Duodenal mucosa (tissue), 2 donors: Measurements from ENCODE around the gene MED8.

Experiments used
- H3K27ac ChIP-seq: one replicate; pipeline ENCODE4 v1.7.0; 2013; ENCODE audit warnings: low read depth, low read length
- H3K27me3 ChIP-seq, 2 donors: one replicate each; pipeline ENCODE4 v1.7.0; 2013; ENCODE audit warnings: low read length in 2 of 2, control low read depth in 1 of 2; ENCODE audit not compliant: insufficient read depth in 2 of 2, control insufficient read depth in 1 of 2
- H3K36me3 ChIP-seq, 2 donors: one replicate each; pipeline ENCODE4 v1.7.0; 2013; ENCODE audit warnings: low read length in 2 of 2, control low read depth in 1 of 2; ENCODE audit not compliant: insufficient read depth in 2 of 2, control insufficient read depth in 1 of 2
- H3K4me1 ChIP-seq, 2 donors: one replicate each; pipeline ENCODE4 v1.7.0; 2013; ENCODE audit warnings: low read length in 2 of 2, control low read depth in 1 of 2; ENCODE audit not compliant: insufficient read depth in 2 of 2, control insufficient read depth in 1 of 2
- H3K4me3 ChIP-seq, 2 donors: one replicate each; pipeline ENCODE4 v1.7.0; 2013; ENCODE audit warnings: low read length in 2 of 2, low read depth in 1 of 2
- H3K9ac ChIP-seq, 2 donors: one replicate each; pipeline ENCODE4 v1.7.0; 2013; ENCODE audit warnings: low read length in 2 of 2, low read depth in 1 of 2
- H3K9me3 ChIP-seq, 2 donors: one replicate each; pipeline ENCODE4 v1.7.0; 2013; ENCODE audit warnings: low read length in 2 of 2, control low read depth in 1 of 2; ENCODE audit not compliant: control insufficient read depth in 1 of 2

The MED8 gene

GRCh38 chr1:43354471-43354870, 35.1 kb downstream of the MED8 start:
- H3K36me3 ChIP-seq = no peaks in the 10 kb centered on the region
- no peak overlapping the region for H3K9ac ChIP-seq
- H3K4me3 ChIP-seq = no peak overlapping the region
- no peaks in the 10 kb centered on the region for H3K27me3 ChIP-seq
- no peak overlapping the region for H3K27ac ChIP-seq
- H3K9me3 ChIP-seq = no peaks in the 10 kb centered on the region
- H3K4me1 ChIP-seq = peaks cover 11 to 20% of the 10 kb centered on the region in 2 donors

DNA sequence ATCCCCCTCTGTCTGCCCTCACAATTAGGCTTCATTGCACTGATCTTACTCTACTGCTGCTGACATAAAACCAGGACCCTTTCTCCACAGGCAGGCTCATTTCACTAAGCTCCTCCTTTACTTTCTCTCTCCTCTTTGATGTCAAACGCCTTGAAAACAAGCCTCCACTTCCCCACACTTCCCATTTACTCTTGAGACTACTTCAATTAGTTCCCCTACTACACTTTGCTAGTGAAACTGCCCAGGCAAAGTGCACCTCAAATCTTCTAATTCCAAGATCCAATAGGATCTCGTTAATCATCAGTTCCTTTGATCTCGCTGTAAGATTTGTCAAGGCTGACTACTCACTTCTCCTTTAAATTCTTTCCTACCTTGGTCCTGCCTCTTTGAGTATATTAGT, 36.7 kb downstream of the MED8 start:
- H3K36me3 ChIP-seq = no peaks in the 10 kb centered on the region
- H3K4me3 ChIP-seq = no peak overlapping the region
- no peaks in the 10 kb centered on the region for H3K27me3 ChIP-seq
- H3K4me1 ChIP-seq = peaks cover 10 to 22% of the 10 kb centered on the region in 2 donors
- no peak overlapping the region for H3K9ac ChIP-seq
- no peak overlapping the region for H3K27ac ChIP-seq
- no peaks in the 10 kb centered on the region for H3K9me3 ChIP-seq

DNA sequence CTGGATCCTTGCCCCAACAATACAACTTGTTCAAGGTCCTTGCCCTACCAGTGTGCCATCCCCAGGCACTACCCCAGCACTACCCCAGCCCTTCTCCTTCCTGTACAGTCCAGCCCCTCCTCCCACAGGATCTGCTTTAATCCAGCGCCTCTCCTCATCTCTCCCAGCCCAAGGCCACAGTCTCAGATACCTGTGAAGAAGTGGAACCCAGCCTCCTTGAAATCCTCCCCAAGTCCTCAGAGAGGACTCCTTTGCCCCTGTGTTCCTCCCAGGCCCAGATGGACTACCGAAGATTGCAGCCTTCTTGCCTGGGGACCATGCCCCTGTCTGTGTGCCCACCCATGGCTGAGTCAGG, 37.3 kb downstream of the MED8 start:
- Histone ChIP-seq H3K9ac (no peak overlapping the region), H3K4me1 (peaks cover 11 to 19% of the 10 kb centered on the region in 2 donors), H3K27me3 (no peaks in the 10 kb centered on the region), H3K36me3 (no peaks in the 10 kb centered on the region), H3K9me3 (no peaks in the 10 kb centered on the region), H3K4me3 (no peak overlapping the region), H3K27ac (no peak overlapping the region)

DNA sequence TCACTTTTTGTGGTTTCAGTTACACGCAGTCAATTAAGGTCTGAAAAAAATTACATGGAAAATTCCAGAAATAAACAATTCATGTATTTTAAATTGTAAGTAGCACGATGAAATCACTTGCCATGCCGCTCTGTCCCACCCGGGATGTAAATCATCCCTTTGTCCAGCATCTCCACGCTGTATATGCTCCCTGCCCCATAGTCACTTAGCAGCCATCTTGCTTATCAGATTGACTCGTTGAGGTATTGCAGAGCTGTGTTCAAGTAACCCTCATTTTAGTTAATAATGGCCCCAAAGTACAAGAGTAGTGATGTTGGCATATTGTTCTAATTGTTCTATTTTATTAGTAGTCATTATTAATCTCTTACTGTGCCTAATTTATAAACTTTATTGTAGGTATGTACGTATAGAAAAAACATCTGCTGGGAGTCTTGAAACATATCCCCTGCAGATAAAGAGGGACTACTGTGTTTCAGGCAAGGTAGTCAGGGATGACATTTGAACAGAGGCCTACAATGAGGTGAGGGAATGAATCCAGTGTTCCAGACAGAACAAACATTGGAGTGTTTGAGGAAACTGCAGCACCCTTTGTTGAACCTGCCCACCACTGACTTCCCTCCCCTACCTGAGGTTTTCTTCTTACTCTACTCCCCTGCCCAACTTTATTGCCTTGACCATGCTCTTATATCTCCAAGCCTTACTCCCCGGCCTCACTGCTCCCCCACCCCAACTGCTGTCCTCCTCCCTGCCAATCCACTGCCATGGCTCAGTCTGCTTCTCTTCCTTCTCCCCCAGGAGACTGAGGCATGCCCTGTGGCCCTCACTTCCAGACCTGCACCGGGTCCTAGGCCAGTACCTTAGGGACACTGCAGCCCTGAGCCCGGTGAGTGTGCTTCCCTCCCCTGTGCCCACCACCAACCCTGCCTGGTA, 37.9 kb downstream of the MED8 start:
- peaks cover 11 to 19% of the 10 kb centered on the region in 2 donors for H3K4me1 ChIP-seq
- H3K9ac ChIP-seq = no peak overlapping the region
- no peaks in the 10 kb centered on the region for H3K36me3 ChIP-seq
- no peak overlapping the region for H3K27ac ChIP-seq
- no peaks in the 10 kb centered on the region for H3K27me3 ChIP-seq
- no peak overlapping the region for H3K4me3 ChIP-seq
- no peaks in the 10 kb centered on the region for H3K9me3 ChIP-seq

DNA sequence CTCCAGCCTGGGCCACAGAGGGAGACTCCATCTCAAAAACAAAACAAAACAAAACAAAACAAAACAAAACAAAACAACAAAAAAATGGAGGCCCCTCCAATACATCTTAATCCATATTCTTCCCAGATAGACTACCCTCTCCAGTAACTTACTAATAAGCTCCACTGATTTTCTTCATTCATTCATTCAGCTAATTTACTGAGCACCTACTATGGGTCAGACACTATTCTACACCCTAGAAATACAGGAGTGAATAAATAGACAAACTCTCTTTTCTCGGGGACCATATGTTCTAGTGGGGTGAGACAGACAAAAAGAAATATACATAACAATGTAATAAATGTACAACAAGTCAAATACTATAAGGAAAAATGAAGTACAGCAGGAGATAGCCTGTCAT, 38.6 kb downstream of the MED8 start:
- H3K27me3 ChIP-seq = no peaks in the 10 kb centered on the region
- H3K36me3 ChIP-seq = no peaks in the 10 kb centered on the region
- H3K27ac ChIP-seq = no peak overlapping the region
- H3K4me1 ChIP-seq = peaks cover 15 to 19% of the 10 kb centered on the region in 2 donors
- no peaks in the 10 kb centered on the region for H3K9me3 ChIP-seq
- no peak overlapping the region for H3K9ac ChIP-seq
- no peak overlapping the region for H3K4me3 ChIP-seq

- Histone ChIP-seq H3K27ac (peak overlapping the region; percentile 99), H3K4me1 (peaks cover 23 to 24% of the 10 kb centered on the region in 2 donors), H3K4me3 (peak overlapping the region; percentile 66 to 70), H3K9me3 (no peaks in the 10 kb centered on the region), H3K9ac (peak overlapping the region; percentile 80 to 87), H3K27me3 (no peaks in the 10 kb centered on the region), H3K36me3 (no peaks in the 10 kb centered on the region)
Observed at GRCh38 chr1:43349594-43350306, 39.9 kb downstream of the MED8 start.

DNA sequence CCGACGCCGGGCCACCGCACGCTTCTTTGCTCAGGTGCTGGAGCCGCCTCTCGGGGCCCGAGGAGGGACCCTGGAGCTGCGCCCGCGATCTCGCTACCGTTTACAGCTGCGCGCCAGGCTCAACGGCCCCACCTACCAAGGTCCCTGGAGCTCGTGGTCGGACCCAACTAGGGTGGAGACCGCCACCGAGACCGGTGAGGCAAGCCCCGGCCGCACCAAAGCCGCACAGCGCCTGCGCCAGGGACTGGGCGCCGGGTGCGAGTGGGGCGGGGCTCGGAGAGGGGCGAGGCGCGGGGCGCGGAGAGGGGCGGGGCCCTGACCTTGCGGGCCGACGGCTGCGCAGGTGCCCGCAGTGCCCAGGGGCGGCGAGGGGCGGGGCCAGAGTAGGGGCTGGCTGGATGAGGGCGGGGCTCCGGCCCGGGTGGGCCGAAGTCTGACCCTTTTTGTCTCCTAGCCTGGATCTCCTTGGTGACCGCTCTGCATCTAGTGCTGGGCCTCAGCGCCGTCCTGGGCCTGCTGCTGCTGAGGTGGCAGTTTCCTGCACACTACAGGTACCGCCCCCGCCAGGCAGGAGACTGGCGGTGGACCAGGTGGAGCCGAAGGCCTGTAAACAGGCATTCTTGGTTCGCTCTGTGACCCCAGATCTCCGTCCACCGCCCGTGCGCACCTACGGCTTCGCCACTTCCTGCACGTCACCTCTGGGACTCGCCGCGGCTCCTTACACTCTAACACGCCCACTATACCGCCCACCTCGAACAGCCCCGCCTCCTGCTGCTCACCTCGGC, 40.6 kb downstream of the MED8 start:
- Histone ChIP-seq H3K9ac (peak overlapping the region; percentile 80 to 87), H3K27me3 (no peaks in the 10 kb centered on the region), H3K27ac (peak overlapping the region; percentile 99)

DNA sequence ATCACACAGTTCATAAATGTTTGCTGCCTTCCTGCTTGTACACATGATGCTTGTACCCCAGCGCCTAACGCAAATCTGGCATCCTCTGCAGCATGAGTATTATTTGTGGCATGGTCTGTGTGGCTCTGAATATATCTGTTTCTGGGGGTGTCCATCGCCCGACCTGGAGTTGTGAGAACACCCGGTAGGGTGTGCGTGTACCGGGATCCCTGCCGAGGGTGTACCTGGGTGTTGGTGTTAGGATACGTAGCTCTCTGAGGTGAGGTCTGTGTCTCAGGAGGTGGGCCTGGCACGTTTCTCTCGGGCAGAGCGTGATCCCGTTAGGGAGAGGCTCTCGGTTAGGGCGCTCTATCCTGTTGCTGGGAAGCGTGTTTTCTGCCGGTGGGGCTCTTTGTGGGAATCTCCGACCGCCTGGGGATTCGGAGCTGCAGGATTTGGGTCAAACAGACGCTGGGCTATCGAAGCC, 41.2 kb downstream of the MED8 start:
- H3K27me3 ChIP-seq = no peaks in the 10 kb centered on the region
- H3K9me3 ChIP-seq = no peaks in the 10 kb centered on the region
- peaks cover 32 to 34% of the 10 kb centered on the region in 2 donors for H3K4me1 ChIP-seq
- peak overlapping the region; percentile 66 to 70 for H3K4me3 ChIP-seq
- peak overlapping the region; percentile 99 for H3K27ac ChIP-seq
- H3K9ac ChIP-seq = peak overlapping the region; percentile 80 to 86
- H3K36me3 ChIP-seq = no peaks in the 10 kb centered on the region

More for the DNA sequence above, 40.6 kb downstream of the MED8 start:
- H3K4me1 ChIP-seq = peaks cover 30 to 31% of the 10 kb centered on the region in 2 donors
- peak overlapping the region; percentile 66 to 70 for H3K4me3 ChIP-seq
- no peaks in the 10 kb centered on the region for H3K36me3 ChIP-seq
- no peaks in the 10 kb centered on the region for H3K9me3 ChIP-seq

DNA sequence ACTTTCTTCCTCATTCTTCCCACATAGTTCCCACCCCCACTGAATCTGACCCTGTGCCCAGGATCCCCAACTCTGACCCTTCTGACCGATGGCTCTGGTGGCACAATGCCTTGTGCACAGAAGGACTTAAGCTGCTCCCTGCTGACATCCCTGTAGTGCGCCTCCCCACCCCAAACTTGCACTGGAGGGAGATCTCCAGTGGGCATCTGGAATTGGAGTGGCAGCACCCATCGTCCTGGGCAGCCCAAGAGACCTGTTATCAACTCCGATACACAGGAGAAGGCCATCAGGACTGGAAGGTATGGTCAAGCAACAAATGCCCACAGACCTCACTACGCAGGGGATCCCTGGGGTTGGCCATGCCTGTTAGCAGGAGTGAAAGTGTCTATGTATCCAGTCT, 43.0 kb downstream of the MED8 start:
- Histone ChIP-seq H3K36me3 (no peaks in the 10 kb centered on the region), H3K4me3 (no peak overlapping the region), H3K9me3 (no peaks in the 10 kb centered on the region), H3K27ac (no peak overlapping the region), H3K9ac (no peak overlapping the region), H3K27me3 (no peaks in the 10 kb centered on the region), H3K4me1 (peaks cover 32 to 34% of the 10 kb centered on the region in 2 donors)
